Right lobe of liver (tissue), 6 donors: Measurements from ENCODE around the gene PSMB10. TPM values are rescaled to one million over a fixed set of nuclear protein-coding genes. Genes with fewer than 3 reads are reported as not detected.

Experiments used
- ATAC-seq, 4 donors: fragments of 200-7000 bp; cut with Tn5 transposase; one replicate each; pipeline ENCODE4 v1.9.1; 2020; ENCODE audit warnings: mild to moderate bottlenecking in 4 of 4, moderate library complexity in 4 of 4
- DNase-seq, 3 donors: peaks; one replicate each; pipeline ENCODE4 v3.0.0-alpha.2; 2020
- H3K27ac ChIP-seq, 3 donors: fragments of 200-600 bp; one replicate each; pipeline ENCODE4 v1.8.0; 2022
- H3K27me3 ChIP-seq, 2 donors: fragments of 200-600 bp; one replicate each; pipeline ENCODE4 v1.8.0; 2022
- H3K36me3 ChIP-seq, 4 donors: fragments of 200-600 bp; sonication (generic) in 1 of 4; one replicate each; pipeline versions ENCODE4 v1.5.1 to v1.8.0; 2017 to 2022; ENCODE audit warnings: control low read depth in 1 of 4
- H3K4me1 ChIP-seq, 4 donors: fragments of 200-600 bp; sonication (generic) in 1 of 4; one replicate each; pipeline versions ENCODE4 v1.5.1 to v1.8.0; 2017 to 2022; ENCODE audit warnings: control low read depth in 1 of 4
- H3K4me3 ChIP-seq, 3 donors: fragments of 200-600 bp; one replicate each; pipeline ENCODE4 v1.8.0; 2022
- H3K9me3 ChIP-seq, 4 donors: fragments of 200-600 bp; sonication (generic) in 1 of 4; one replicate each; pipeline versions ENCODE4 v1.5.1 to v1.8.0; 2017 to 2022; ENCODE audit warnings: control low read depth in 1 of 4
- CTCF ChIP-seq, 4 donors: fragments of 200-600 bp in 3 of 4; fragments of 450-650 bp in 1 of 4; IDR thresholded peaks; one replicate each; pipeline versions ENCODE4 v1.5.1 to v1.8.0; 2016 to 2022; ENCODE audit warnings: antibody characterized with exemption in 4 of 4, mild to moderate bottlenecking in 2 of 4
- POLR2A ChIP-seq: fragments of 450-650 bp; IDR thresholded peaks from one replicate; pipeline ENCODE4 v1.6.1; 2017; ENCODE audit warnings: antibody characterized with exemption, mild to moderate bottlenecking
- WGBS: methylation state at CpG from one replicate; pipeline ENCODE4 v1.1.6; 2018; ENCODE audit warnings: low coverage, low lambda C conversion rate; ENCODE audit not compliant: insufficient coverage; ENCODE audit errors: missing lambda C conversion rate; 5-methylcytosine and 5-hydroxymethylcytosine counted together
- intact Hi-C, 2 donors: fragments of 100-400 bp; cut with DNase I; formaldehyde crosslinking; loops; one replicate each; pipeline versions ENCODE4 v1.11.2 to v1.14.1; 2022
- total RNA-seq, 6 experiments: library from RNA; depleted of rRNA in 2 of 6; stranded (reverse); fragments of >200 nt in 2 of 6; fragmentation: NEBNext Ultra II Directional in 3 of 6; extraction: Animal tissue kit (Norgen Biotek cat#: 25700) in 3 of 6; gene quantifications; one replicate each; pipeline versions ENCODE4 v1.1.0 to v1.2.4, GENCODE V29; 2016 to 2023
- donor health status: DM: no; HTN: yes; CAD: no.
- donor health status: DM: no; HTN: no; CAD: no.
- donor health status: DM: no; HTN: no; CAD: no.
- donor health status: DM: no; HTN: yes; CAD: no.
- donor health status: DM: no; HTN: yes; CAD: no.

Gene PSMB10
- total RNA-seq, 6 experiments from 2014 or later: 19.0 to 39.6 (median 22.7) TPM

- ATAC-seq: peak; percentile 29 to 64 (median 62)
- no peaks in the 10 kb centered on the region for H3K9me3 ChIP-seq
- DNase-seq: peak; percentile 77 to 96 (median 93)
- TF ChIP-seq POLR2A (no peak), CTCF (IDR thresholded peaks at IDR 0.05) (no peak)
- H3K27ac ChIP-seq: peak overlapping the region in 2 of 3 donors; percentile 21 to 83
- H3K36me3 ChIP-seq: peaks cover 0 to 15% (median 7%) of the 10 kb centered on the region in 4 donors
- no CpG with 5 or more reads among the region's 27 CpGs for WGBS
- H3K27me3 ChIP-seq: no peaks in the 10 kb centered on the region
- peaks cover 0 to 40% (median 14%) of the 10 kb centered on the region in 4 donors for H3K4me1 ChIP-seq
- peak overlapping the region in 2 of 3 donors; percentile 63 to 64 for H3K4me3 ChIP-seq
- intact Hi-C loops: no loop called here
Measured at GRCh38 chr16:67942510-67943255, 6.0 kb upstream of the PSMB10 start.

- WGBS: no CpG with 5 or more reads among the region's 6 CpGs
- Histone ChIP-seq H3K36me3 (peaks cover 0 to 10% (median 4%) of the 10 kb centered on the region in 4 donors), H3K27me3 (no peaks in the 10 kb centered on the region), H3K9me3 (no peaks in the 10 kb centered on the region), H3K4me1 (peaks cover 0 to 45% (median 14%) of the 10 kb centered on the region in 4 donors), H3K4me3 (peak overlapping the region in 2 of 3 donors; percentile 63 to 64), H3K27ac (peak overlapping the region in 2 of 3 donors; percentile 21 to 83)
- DNase-seq (no peak), ATAC-seq (peak; percentile 6 to 33 (median 14))
- intact Hi-C loops: no loop called here
- TF ChIP-seq POLR2A: no peak
- peak; percentile 42 to 61 (median 52) for TF ChIP-seq CTCF (IDR thresholded peaks at IDR 0.05)
Measured at GRCh38 chr16:67942200-67942509, 5.5 kb upstream of the PSMB10 start.

- Histone ChIP-seq H3K9me3 (no peaks in the 10 kb centered on the region), H3K27ac (peak overlapping the region in 1 of 3 donors; percentile 13), H3K4me1 (peaks cover 0 to 50% (median 14%) of the 10 kb centered on the region in 4 donors), H3K27me3 (no peaks in the 10 kb centered on the region), H3K4me3 (no peak overlapping the region), H3K36me3 (peaks cover 0 to 5% (median 2%) of the 10 kb centered on the region in 4 donors)
- intact Hi-C loops: no loop called here
- DNase-seq (no peak), ATAC-seq (no peak)
- 70% methylated on average over 8 of the region's 9 CpGs for WGBS
- TF ChIP-seq CTCF (IDR thresholded peaks at IDR 0.05) (no peak), POLR2A (no peak)
Measured at GRCh38 chr16:67941469-67942199, 5.0 kb upstream of the PSMB10 start.

GRCh38 chr16:67940446-67941089 is 3.9 kb upstream of the PSMB10 start:
- 85% methylated on average over 4 of the region's 5 CpGs for WGBS
- no peak overlapping the region for H3K4me3 ChIP-seq
- intact Hi-C loops: no loop called here
- H3K36me3 ChIP-seq: no peaks in the 10 kb centered on the region
- DNase-seq (no peak), ATAC-seq (no peak)
- H3K9me3 ChIP-seq: no peaks in the 10 kb centered on the region
- TF ChIP-seq CTCF (IDR thresholded peaks at IDR 0.05) (no peak), POLR2A (no peak)
- no peak overlapping the region for H3K27ac ChIP-seq
- peaks cover 0 to 50% (median 14%) of the 10 kb centered on the region in 4 donors for H3K4me1 ChIP-seq
- H3K27me3 ChIP-seq: no peaks in the 10 kb centered on the region
